Gastrocnemius medialis (tissue), 4 donors: ENCODE measurements around the gene FCHSD1. TPM values are rescaled to one million over a fixed set of nuclear protein-coding genes. Genes with fewer than 3 reads are reported as not detected.

ENCODE experiments used
- ATAC-seq, 2 donors: fragments of 150-250 bp; one replicate each; pipeline ENCODE4 v1.9.1; 2016
- DNase-seq, 2 donors: peaks; one replicate each; pipeline ENCODE4 v3.0.0-alpha.2; 2019
- H3K27ac ChIP-seq, 4 donors: fragments of 200-600 bp; sonication (generic); 1 replicate in 1 of 4; 2 replicates in 3 of 4; pipeline ENCODE4 v1.5.1; 2016 to 2018; ENCODE audit warnings: mild to moderate bottlenecking in 2 of 4, moderate library complexity in 1 of 4
- H3K27me3 ChIP-seq, 3 donors: fragments of 200-600 bp; sonication (generic) in 2 of 3; 1 replicate in 1 of 3; 2 replicates in 2 of 3; pipeline versions ENCODE4 v1.5.1 to v1.6.0; 2016 to 2019; ENCODE audit warnings: mild to moderate bottlenecking in 1 of 3, moderate library complexity in 1 of 3
- H3K36me3 ChIP-seq, 2 donors: fragments of 200-600 bp; sonication (generic) in 1 of 2; one replicate each; pipeline ENCODE4 v1.5.1; 2017 to 2018
- H3K4me1 ChIP-seq, 2 donors: fragments of 200-600 bp; sonication (generic) in 1 of 2; one replicate each; pipeline ENCODE4 v1.5.1; 2016 to 2017; ENCODE audit warnings: mild to moderate bottlenecking in 2 of 2
- H3K4me3 ChIP-seq, 4 donors: fragments of 200-600 bp; sonication (generic) in 3 of 4; 1 replicate in 1 of 4; 2 replicates in 3 of 4; pipeline ENCODE4 v1.5.1; 2016 to 2019; ENCODE audit warnings: mild to moderate bottlenecking in 2 of 4
- H3K9me3 ChIP-seq, 3 donors: fragments of 200-600 bp; sonication (generic) in 2 of 3; 1 replicate in 1 of 3; 2 replicates in 2 of 3; pipeline ENCODE4 v1.5.1; 2016 to 2019
- POLR2A ChIP-seq, 2 donors: fragments of 450-650 bp; IDR thresholded peaks; one replicate each; pipeline ENCODE4 v1.6.1; 2017; ENCODE audit warnings: antibody characterized with exemption in 2 of 2, mild to moderate bottlenecking in 2 of 2, moderate library complexity in 2 of 2
- in situ Hi-C, 4 donors: fragments of 200-750 bp; cut with MboI; loops; one replicate each; pipeline versions ENCODE4 v1.15.0 to v1.8.0; 2017; ENCODE audit warnings: low sequenced_read_pairs in 4 of 4
- intact Hi-C: fragments of 100-400 bp; cut with DNase I; formaldehyde crosslinking; loops from one replicate; pipeline ENCODE4 v1.15.1; 2023; ENCODE audit warnings: low total_unique reads
- total RNA-seq, 4 donors: library from RNA; depleted of rRNA; stranded (reverse); fragments of >200 nt; gene quantifications; one replicate each; pipeline versions ENCODE4 v1.1.0 to v1.2.3, GENCODE V29; 2016
- TF ChIP-seq, protein P1 (sequence below), 5 experiments: fragments of 450-650 bp in 3 of 5; fragments of 200-600 bp in 2 of 5; sonication (generic) in 2 of 5; IDR thresholded peaks in 4 of 5; conservative IDR thresholded peaks in 1 of 5; 1 replicate in 4 of 5; 2 replicates in 1 of 5; pipeline ENCODE4 v1.5.1; 2016 to 2019; ENCODE audit warnings: antibody characterized with exemption in 5 of 5, mild to moderate bottlenecking in 3 of 5, moderate library complexity in 3 of 5

The FCHSD1 gene
- total RNA-seq, 4 donors from 2014 or later = 0.32 to 2.6 (median 0.65) TPM

DNA sequence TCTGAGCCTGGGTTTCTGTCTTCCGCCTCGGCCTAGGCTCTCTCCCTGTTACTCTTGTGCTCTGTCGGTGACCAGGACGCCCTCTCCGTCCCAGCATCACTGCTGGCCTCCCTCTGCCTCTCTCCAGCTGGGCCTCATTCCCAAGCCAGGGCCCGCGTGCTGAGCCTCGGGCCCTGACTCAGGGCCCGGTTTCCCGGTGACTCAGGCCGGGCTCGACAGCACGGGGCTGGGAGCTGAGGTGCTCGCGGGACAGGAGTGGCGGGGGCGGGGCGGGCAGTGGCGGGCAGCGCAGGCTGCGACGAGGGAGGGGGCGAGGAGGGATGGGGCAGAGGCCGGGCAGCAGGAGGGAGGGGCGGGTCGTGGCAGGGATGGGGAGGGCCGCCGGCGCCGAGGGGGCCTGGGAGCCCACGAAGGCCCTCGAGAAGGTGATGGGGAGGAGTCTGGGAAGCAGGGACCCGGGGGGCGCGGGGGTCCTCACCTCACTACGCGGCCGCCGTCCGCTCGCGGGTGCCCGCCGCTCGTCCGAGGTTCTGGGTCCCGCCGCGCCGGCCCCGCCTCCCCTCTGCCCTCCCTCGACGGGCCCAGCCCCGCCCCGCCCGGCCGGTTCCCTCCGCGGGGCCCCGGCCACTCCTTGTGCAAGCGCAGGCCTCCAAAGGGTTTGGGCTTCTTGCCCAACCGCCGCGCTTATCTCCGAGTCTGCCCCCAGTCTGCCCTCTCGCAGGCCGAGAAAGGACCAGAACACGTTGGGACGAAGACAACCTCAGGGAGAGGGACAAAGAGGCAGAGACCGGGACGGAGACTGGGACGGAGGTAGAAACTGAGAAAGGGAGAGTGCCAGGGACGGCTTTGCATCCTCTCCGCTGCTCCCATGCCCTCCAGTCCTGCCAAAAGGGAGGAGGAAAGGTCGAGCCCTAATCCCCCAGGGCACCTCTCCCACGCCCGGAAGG is 30.8 kb upstream of the FCHSD1 start, which contains the start of gene ARAP3:
TSS of gene ARAP3 (minus strand) at position 536 of the 947 bp plus-strand sequence. CDS start 1,744 bp downstream, outside the sequence.
- no peak for TF ChIP-seq POLR2A (IDR thresholded peaks at IDR 0.05)
- TF ChIP-seq, protein P1, sequence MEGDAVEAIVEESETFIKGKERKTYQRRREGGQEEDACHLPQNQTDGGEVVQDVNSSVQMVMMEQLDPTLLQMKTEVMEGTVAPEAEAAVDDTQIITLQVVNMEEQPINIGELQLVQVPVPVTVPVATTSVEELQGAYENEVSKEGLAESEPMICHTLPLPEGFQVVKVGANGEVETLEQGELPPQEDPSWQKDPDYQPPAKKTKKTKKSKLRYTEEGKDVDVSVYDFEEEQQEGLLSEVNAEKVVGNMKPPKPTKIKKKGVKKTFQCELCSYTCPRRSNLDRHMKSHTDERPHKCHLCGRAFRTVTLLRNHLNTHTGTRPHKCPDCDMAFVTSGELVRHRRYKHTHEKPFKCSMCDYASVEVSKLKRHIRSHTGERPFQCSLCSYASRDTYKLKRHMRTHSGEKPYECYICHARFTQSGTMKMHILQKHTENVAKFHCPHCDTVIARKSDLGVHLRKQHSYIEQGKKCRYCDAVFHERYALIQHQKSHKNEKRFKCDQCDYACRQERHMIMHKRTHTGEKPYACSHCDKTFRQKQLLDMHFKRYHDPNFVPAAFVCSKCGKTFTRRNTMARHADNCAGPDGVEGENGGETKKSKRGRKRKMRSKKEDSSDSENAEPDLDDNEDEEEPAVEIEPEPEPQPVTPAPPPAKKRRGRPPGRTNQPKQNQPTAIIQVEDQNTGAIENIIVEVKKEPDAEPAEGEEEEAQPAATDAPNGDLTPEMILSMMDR (IDR thresholded peaks at IDR 0.05 in 4 of 5, conservative IDR thresholded peaks at IDR 0.05 in 1 of 5) = no peak
- peaks cover 0 to 7% of the 10 kb centered on the region in 2 donors for H3K4me1 ChIP-seq
- H3K9me3 ChIP-seq = no peaks in the 10 kb centered on the region
- H3K36me3 ChIP-seq = no peaks in the 10 kb centered on the region
- intact Hi-C loops = no loop called here
- peak; percentile 33 to 41 for DNase-seq
- peak within 1 kb of the TSS; percentile 42 to 76 (median 64) for H3K27ac ChIP-seq
- peak within 1 kb of the TSS; percentile 47 to 51 (median 50) for H3K4me3 ChIP-seq
- in situ Hi-C loops = loop anchor here (25.0 kb wide), 1 partner anchor 455 kb away; no protein-coding TSS in a partner anchor
- H3K27me3 ChIP-seq = peaks cover 0 to 7% (median 2%) of the 10 kb centered on the region in 3 donors
- ATAC-seq = peak; percentile 46 to 56

DNA sequence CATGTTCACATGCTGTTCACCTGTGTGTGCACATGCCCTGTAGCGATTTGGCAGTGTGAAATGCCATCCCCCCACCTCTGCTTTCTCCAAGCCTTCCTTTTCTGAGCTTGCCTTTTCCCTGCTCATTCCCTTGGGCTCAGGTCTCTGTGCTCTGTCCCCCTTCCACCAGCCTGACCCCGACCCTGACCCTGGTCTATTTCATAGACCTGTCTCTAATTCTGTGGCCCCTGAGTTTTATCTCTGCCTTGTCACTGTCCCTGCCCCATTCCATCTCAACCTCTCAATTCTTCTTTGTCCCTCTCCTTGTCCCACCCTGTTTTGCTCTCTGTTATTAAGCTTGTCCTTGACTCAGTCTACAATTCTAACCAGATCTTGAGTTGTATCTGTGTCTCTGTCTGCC is 30.1 kb upstream of the FCHSD1 start:
- intact Hi-C loops (no loop called here), in situ Hi-C loops (loop anchor here (25.0 kb wide), 1 partner anchor 456 kb away; no protein-coding TSS in a partner anchor)
- TF ChIP-seq, protein P1 (IDR thresholded peaks at IDR 0.05 in 4 of 5, conservative IDR thresholded peaks at IDR 0.05 in 1 of 5) = no peak
- TF ChIP-seq POLR2A (IDR thresholded peaks at IDR 0.05) = no peak
- Histone ChIP-seq H3K4me3 (peak overlapping the region; percentile 47 to 51 (median 50)), H3K27me3 (peaks cover 0 to 7% (median 2%) of the 10 kb centered on the region in 3 donors), H3K27ac (peak overlapping the region; percentile 42 to 76 (median 64)), H3K9me3 (no peaks in the 10 kb centered on the region), H3K36me3 (no peaks in the 10 kb centered on the region), H3K4me1 (peaks cover 0 to 7% of the 10 kb centered on the region in 2 donors)
- ATAC-seq = no peak
- DNase-seq = no peak

DNA sequence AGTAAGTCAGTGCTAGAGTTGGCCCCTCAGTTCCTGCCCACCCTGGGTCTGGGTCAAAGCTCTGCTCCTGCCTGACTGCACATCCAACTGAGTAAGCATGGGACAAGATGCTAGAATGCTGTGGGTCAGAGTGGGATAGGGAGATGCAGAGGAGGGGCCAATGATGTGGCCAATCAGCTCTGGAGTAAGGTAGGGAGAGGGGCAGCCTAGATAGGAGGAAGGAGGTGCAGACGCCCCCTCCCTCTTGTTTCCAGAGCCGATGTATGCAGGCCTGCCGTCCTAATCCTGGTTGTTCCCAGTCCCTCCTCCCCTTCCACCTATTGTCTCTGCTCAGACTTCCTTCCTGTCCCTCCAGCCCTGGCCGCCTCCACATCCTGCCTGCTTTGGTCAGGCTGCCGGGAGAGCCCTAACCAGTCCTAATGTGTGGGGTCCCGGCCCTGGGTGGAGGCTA is 29.6 kb upstream of the FCHSD1 start:
- ATAC-seq (peak; percentile 48 to 49), DNase-seq (no peak)
- Histone ChIP-seq H3K4me1 (peaks cover 0 to 7% of the 10 kb centered on the region in 2 donors), H3K27ac (peak overlapping the region; percentile 42 to 76 (median 64)), H3K4me3 (peak overlapping the region; percentile 47 to 51 (median 50)), H3K36me3 (no peaks in the 10 kb centered on the region), H3K9me3 (no peaks in the 10 kb centered on the region), H3K27me3 (peaks cover 0 to 7% (median 2%) of the 10 kb centered on the region in 3 donors)
- TF ChIP-seq, protein P1 (IDR thresholded peaks at IDR 0.05 in 4 of 5, conservative IDR thresholded peaks at IDR 0.05 in 1 of 5) = no peak
- no peak for TF ChIP-seq POLR2A (IDR thresholded peaks at IDR 0.05)
- in situ Hi-C loops = loop anchor here (25.0 kb wide), 1 partner anchor 457 kb away; no protein-coding TSS in a partner anchor
- intact Hi-C loops = no loop called here

- H3K27ac ChIP-seq = no peak overlapping the region
- DNase-seq (no peak), ATAC-seq (no peak)
- peaks cover 0 to 7% of the 10 kb centered on the region in 2 donors for H3K4me1 ChIP-seq
- H3K9me3 ChIP-seq = no peaks in the 10 kb centered on the region
- H3K4me3 ChIP-seq = peak overlapping the region in 3 of 4 donors; percentile 13 to 51 (median 20)
- no peak for TF ChIP-seq POLR2A (IDR thresholded peaks at IDR 0.05)
- TF ChIP-seq, protein P1 (IDR thresholded peaks at IDR 0.05 in 4 of 5, conservative IDR thresholded peaks at IDR 0.05 in 1 of 5) = no peak
- no peaks in the 10 kb centered on the region for H3K36me3 ChIP-seq
- H3K27me3 ChIP-seq = peaks cover 0 to 7% (median 2%) of the 10 kb centered on the region in 3 donors
- intact Hi-C loops = no loop called here
- in situ Hi-C loops = loop anchor here (25.0 kb wide), 1 partner anchor 457 kb away; no protein-coding TSS in a partner anchor
Observed at GRCh38 chr5:141680178-141680577, 29.0 kb upstream of the FCHSD1 start.
